Measurements from ENCODE around the gene NBEAL1. TPM values are rescaled to one million over a fixed set of nuclear protein-coding genes. Genes with fewer than 3 reads are reported as not detected.

The NBEAL1 gene
- total and polyA plus RNA-seq, 2 of the 8 experiments (the other 6 are each of a cell fraction or from before 2014, with no cell fraction given), result 2.3 to 10.7 TPM

GRCh38 chr2:203201426-203201825, 186.8 kb downstream of the NBEAL1 start (continued):
- TF ChIP-seq SIN3A (conservative IDR thresholded peaks at IDR 0.05 in 1 of 2, IDR thresholded peaks at IDR 0.05 in 1 of 2; ENCODE audit: low read depth in 1 of 2, low read length in 2 of 2), result no peak
- TF ChIP-seq BCL11A (IDR thresholded peaks at IDR 0.05; ENCODE audit: low read depth in 2 of 2, low read length in 2 of 2), result no peak
